Choroid plexus epithelial cell (primary cell): ENCODE data around the gene TAS2R8.

Experiments used
- DNase-seq: peaks from one replicate; pipeline ENCODE4 v3.0.0-alpha.2; 2010; ENCODE audit warnings: low read depth
- H3K4me3 ChIP-seq: 2 replicates; pipeline ENCODE4 v1.5.1; 2011; ENCODE audit warnings: low read depth, mild to moderate bottlenecking, control low read depth, low read length, moderate library complexity
- TF ChIP-seq, protein P1 (sequence below): conservative IDR thresholded peaks from 2 replicates; pipeline ENCODE4 v1.5.1; 2011; ENCODE audit warnings: low read depth, mild to moderate bottlenecking, control low read depth, inconsistent platforms, low read length, moderate library complexity

Gene TAS2R8

DNA sequence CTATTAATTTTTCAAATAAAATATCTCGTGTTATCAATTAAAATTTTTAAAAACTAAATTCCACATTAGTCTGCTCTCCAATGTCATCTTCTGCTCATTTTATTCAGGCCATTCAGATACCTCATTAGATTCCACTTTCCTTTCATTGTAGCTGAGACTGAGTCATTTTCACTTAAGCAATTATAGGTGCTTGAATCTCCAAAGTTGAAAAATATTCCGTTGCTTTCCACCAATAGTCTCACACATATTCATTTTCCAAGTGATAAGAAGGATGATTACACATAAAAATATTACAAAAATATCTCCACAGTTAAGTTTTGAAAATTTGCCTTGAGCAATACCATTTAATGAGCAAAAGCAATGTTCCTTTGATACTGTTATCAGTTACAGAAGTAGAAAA is 47.4 kb downstream of the TAS2R8 start:
- no peak for DNase-seq
- H3K4me3 ChIP-seq, result no peak overlapping the region
- TF ChIP-seq, protein P1, sequence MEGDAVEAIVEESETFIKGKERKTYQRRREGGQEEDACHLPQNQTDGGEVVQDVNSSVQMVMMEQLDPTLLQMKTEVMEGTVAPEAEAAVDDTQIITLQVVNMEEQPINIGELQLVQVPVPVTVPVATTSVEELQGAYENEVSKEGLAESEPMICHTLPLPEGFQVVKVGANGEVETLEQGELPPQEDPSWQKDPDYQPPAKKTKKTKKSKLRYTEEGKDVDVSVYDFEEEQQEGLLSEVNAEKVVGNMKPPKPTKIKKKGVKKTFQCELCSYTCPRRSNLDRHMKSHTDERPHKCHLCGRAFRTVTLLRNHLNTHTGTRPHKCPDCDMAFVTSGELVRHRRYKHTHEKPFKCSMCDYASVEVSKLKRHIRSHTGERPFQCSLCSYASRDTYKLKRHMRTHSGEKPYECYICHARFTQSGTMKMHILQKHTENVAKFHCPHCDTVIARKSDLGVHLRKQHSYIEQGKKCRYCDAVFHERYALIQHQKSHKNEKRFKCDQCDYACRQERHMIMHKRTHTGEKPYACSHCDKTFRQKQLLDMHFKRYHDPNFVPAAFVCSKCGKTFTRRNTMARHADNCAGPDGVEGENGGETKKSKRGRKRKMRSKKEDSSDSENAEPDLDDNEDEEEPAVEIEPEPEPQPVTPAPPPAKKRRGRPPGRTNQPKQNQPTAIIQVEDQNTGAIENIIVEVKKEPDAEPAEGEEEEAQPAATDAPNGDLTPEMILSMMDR, result no peak

DNA sequence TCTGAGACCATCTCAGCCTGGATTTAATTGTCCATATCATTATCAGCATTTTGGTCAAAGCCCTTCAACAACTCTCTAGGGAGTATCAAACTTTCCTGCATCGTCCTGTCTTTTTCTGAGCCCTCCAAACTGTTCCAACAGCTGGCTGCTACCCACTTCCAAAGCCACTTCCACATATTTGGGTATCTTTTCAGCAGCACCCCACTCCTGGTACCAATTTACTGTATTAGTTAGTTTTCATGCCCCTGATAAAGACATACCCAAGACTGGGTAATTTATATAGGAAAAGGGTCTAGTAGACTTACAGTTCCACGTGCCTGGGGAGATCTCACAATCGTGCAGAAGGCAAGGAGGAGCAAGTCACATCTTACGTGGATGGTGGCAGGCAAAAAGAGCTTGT is 50.9 kb downstream of the TAS2R8 start:
- no peak overlapping the region for H3K4me3 ChIP-seq
- TF ChIP-seq, protein P1, result no peak
- no peak for DNase-seq
